NCI-H69 (cell line): ENCODE results near the gene MICAL2.

Source experiments
- DNase-seq: peaks from one replicate; lab custom pipeline; 2025; lab: John Stamatoyannopoulos, UW

MICAL2 gene

GRCh38 chr11:12170984-12171383 lies 60.6 kb downstream of the MICAL2 start:
- peak; percentile 32 for DNase-seq

GRCh38 chr11:12171921-12172320 lies 61.5 kb downstream of the MICAL2 start:
- DNase-seq: no peak

GRCh38 chr11:12172493-12173013 lies 62.2 kb downstream of the MICAL2 start:
- peak; percentile 24 for DNase-seq

GRCh38 chr11:12173111-12173510 lies 62.7 kb downstream of the MICAL2 start:
- no peak for DNase-seq

GRCh38 chr11:12174128-12174476 lies 63.7 kb downstream of the MICAL2 start:
- DNase-seq: no peak

- DNase-seq: no peak
Measured at GRCh38 chr11:12174477-12175143, 64.2 kb downstream of the MICAL2 start.

GRCh38 chr11:12175694-12176241 lies 65.4 kb downstream of the MICAL2 start:
- DNase-seq: no peak

GRCh38 chr11:12176410-12176809 lies 66.0 kb downstream of the MICAL2 start:
- no peak for DNase-seq

- no peak for DNase-seq
Measured at GRCh38 chr11:12177739-12178338, 67.4 kb downstream of the MICAL2 start.

- DNase-seq: no peak
Measured at GRCh38 chr11:12179019-12179418, 68.6 kb downstream of the MICAL2 start.

GRCh38 chr11:12179531-12179930 lies 69.1 kb downstream of the MICAL2 start:
- peak; percentile 45 for DNase-seq

GRCh38 chr11:12180257-12181205 lies 70.1 kb downstream of the MICAL2 start:
- no peak for DNase-seq

- DNase-seq: no peak
Measured at GRCh38 chr11:12182302-12182675, 71.9 kb downstream of the MICAL2 start.

- peak; percentile 69 for DNase-seq
Measured at GRCh38 chr11:12182676-12183541, 72.5 kb downstream of the MICAL2 start.

- no peak for DNase-seq
Measured at GRCh38 chr11:12183827-12184620, 73.6 kb downstream of the MICAL2 start.

GRCh38 chr11:12184699-12185098 lies 74.3 kb downstream of the MICAL2 start:
- no peak for DNase-seq

- DNase-seq: no peak
Measured at GRCh38 chr11:12185106-12185690, 74.8 kb downstream of the MICAL2 start.

- peak; percentile 52 for DNase-seq
Measured at GRCh38 chr11:12185914-12186313, 75.5 kb downstream of the MICAL2 start.

GRCh38 chr11:12186701-12187100 lies 76.3 kb downstream of the MICAL2 start:
- peak; percentile 75 for DNase-seq

- peak; percentile 20 for DNase-seq
Measured at GRCh38 chr11:12187399-12187798, 77.0 kb downstream of the MICAL2 start.
